NCI-H1092 (cell line): ENCODE measurements around the gene ANKRD65.
A peak's percentile ranks its signal among the peaks of the same experiment; 100 is the strongest.
"Not testable (repeated sequence)": the region's sequence is repeated elsewhere in the genome, so short reads cannot be mapped to it uniquely, and the experiment has no call there.

Experiments used
- DNase-seq: peaks from one replicate; lab custom pipeline; 2025; lab: John Stamatoyannopoulos, UW

ANKRD65 gene

GRCh38 chr1:1421147-1421906 lies at the start of gene ANKRD65:
TSS of gene ANKRD65 (minus strand) at chr1:1421276. CDS start at chr1:1421005, 271 bp downstream.
- DNase-seq = peak; percentile 29

- not testable (repeated sequence) for DNase-seq
Observed at GRCh38 chr1:1468196-1468985, 47.3 kb upstream of the ANKRD65 start.

- no peak for DNase-seq
Observed at GRCh38 chr1:1463312-1463711, 42.2 kb upstream of the ANKRD65 start.

GRCh38 chr1:1462318-1462966 lies 41.4 kb upstream of the ANKRD65 start:
- DNase-seq = no peak

- no peak for DNase-seq
Observed at GRCh38 chr1:1461721-1462317, 40.7 kb upstream of the ANKRD65 start.

GRCh38 chr1:1460540-1461130 lies 39.6 kb upstream of the ANKRD65 start:
- no peak for DNase-seq

GRCh38 chr1:1459711-1460110 lies 38.6 kb upstream of the ANKRD65 start:
- DNase-seq = not testable (repeated sequence)

- DNase-seq = not testable (repeated sequence)
Observed at GRCh38 chr1:1459156-1459555, 38.1 kb upstream of the ANKRD65 start.

- DNase-seq = not testable (repeated sequence)
Observed at GRCh38 chr1:1456683-1457255, 35.7 kb upstream of the ANKRD65 start.

- not testable (repeated sequence) for DNase-seq
Observed at GRCh38 chr1:1455934-1456333, 34.9 kb upstream of the ANKRD65 start.

- DNase-seq = no peak
Observed at GRCh38 chr1:1455366-1455884, 34.3 kb upstream of the ANKRD65 start.

GRCh38 chr1:1454286-1455056 lies 33.4 kb upstream of the ANKRD65 start:
- DNase-seq = not testable (repeated sequence)

- no peak for DNase-seq
Observed at GRCh38 chr1:1452882-1453281, 31.8 kb upstream of the ANKRD65 start.

GRCh38 chr1:1452365-1452739 lies 31.3 kb upstream of the ANKRD65 start:
- not testable (repeated sequence) for DNase-seq

GRCh38 chr1:1451696-1452364 lies 30.8 kb upstream of the ANKRD65 start:
- DNase-seq = no peak

GRCh38 chr1:1450616-1451015 lies 29.5 kb upstream of the ANKRD65 start:
- not testable (repeated sequence) for DNase-seq

- DNase-seq = no peak
Observed at GRCh38 chr1:1449099-1449739, 28.1 kb upstream of the ANKRD65 start, which contains the start of gene ATAD3C. TSS of gene ATAD3C (plus strand) at chr1:1449689. CDS start at chr1:1450684, 995 bp downstream.

GRCh38 chr1:1446631-1447030 lies 25.6 kb upstream of the ANKRD65 start:
- DNase-seq = not testable (repeated sequence)

GRCh38 chr1:1442069-1442770 lies 21.1 kb upstream of the ANKRD65 start:
- DNase-seq = no peak
